ENCODE measurements around the gene FGF13.

The FGF13 gene

GRCh38 chrX:138664016-138664415, 47.5 kb downstream of the FGF13 start:
- DNase-seq (ENCODE audit: low spot score): no peak

DNA sequence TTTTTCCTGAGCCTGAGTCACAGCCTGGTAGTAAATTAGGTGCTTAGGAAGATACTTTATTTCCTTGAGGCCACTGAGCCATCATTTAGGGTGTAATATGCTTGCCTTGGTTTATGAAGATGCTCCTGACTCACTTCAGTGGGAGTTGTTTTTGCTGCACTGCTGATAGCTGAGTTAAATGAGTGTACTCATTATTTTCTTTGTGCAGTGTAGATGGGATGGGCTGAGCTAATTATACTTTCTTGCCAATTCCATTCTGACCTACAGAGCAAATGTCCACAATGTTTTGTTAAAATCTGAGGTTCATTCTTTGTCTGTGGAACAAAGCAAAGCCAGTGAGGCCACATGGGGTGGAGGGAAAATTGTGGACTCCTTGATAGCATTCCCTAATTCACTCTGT, 60.0 kb downstream of the FGF13 start:
- no peak for DNase-seq (ENCODE audit: low spot score)

GRCh38 chrX:138648568-138648967, 62.9 kb downstream of the FGF13 start:
- DNase-seq (ENCODE audit: low spot score): no peak

- no peak for DNase-seq (ENCODE audit: low spot score)
Measured at GRCh38 chrX:138638996-138639395, 72.5 kb downstream of the FGF13 start.

Measured in CD4-positive, alpha-beta T cell treated with Interleukin-2 at 100 ng/mL for 4 hours (primary cell).